ENCODE data around the gene PNMT.

The PNMT gene

GRCh38 chr17:39641097-39641496, 27.2 kb upstream of the PNMT start:
- H3K4me1 ChIP-seq (ENCODE audit: insufficient read depth, insufficient read length): peaks cover 38% of the 10 kb centered on the region
- H3K27me3 ChIP-seq (ENCODE audit: insufficient read depth, insufficient read length): peaks cover 4% of the 10 kb centered on the region
- TF ChIP-seq ZNF274 (IDR thresholded peaks at IDR 0.05; ENCODE audit: low read depth, low read length): no peak
- TF ChIP-seq SUZ12 (IDR thresholded peaks at IDR 0.05; ENCODE audit: extremely low read depth, insufficient read depth, insufficient read length): no peak
- TF ChIP-seq YY1 (IDR thresholded peaks at IDR 0.05; ENCODE audit: insufficient read depth, insufficient read length): no peak
- no peak for DNase-seq (ENCODE audit: low read depth, low spot score)
- H3K9me3 ChIP-seq (ENCODE audit: insufficient read depth, low read length): no peaks in the 10 kb centered on the region
- H3K4me3 ChIP-seq (ENCODE audit: insufficient read length, low read depth): no peak overlapping the region
- H3K36me3 ChIP-seq (ENCODE audit: insufficient read depth, insufficient read length, low read length): no peaks in the 10 kb centered on the region
- H3K9ac ChIP-seq (ENCODE audit: insufficient read length, low read depth): peak overlapping the region; percentile 54

- H3K27me3 ChIP-seq (ENCODE audit: insufficient read depth, insufficient read length): peaks cover 4% of the 10 kb centered on the region
- H3K9ac ChIP-seq (ENCODE audit: insufficient read length, low read depth): no peak overlapping the region
- no peaks in the 10 kb centered on the region for H3K36me3 ChIP-seq (ENCODE audit: insufficient read depth, insufficient read length, low read length)
- peaks cover 31% of the 10 kb centered on the region for H3K4me1 ChIP-seq (ENCODE audit: insufficient read depth, insufficient read length)
- TF ChIP-seq ZNF274 (IDR thresholded peaks at IDR 0.05; ENCODE audit: low read depth, low read length) (no peak), SUZ12 (IDR thresholded peaks at IDR 0.05; ENCODE audit: extremely low read depth, insufficient read depth, insufficient read length) (no peak), YY1 (IDR thresholded peaks at IDR 0.05; ENCODE audit: insufficient read depth, insufficient read length) (no peak)
- no peaks in the 10 kb centered on the region for H3K9me3 ChIP-seq (ENCODE audit: insufficient read depth, low read length)
- DNase-seq (ENCODE audit: low read depth, low spot score): no peak
- H3K4me3 ChIP-seq (ENCODE audit: insufficient read length, low read depth): no peak overlapping the region
Measured at GRCh38 chr17:39641883-39642282, 26.4 kb upstream of the PNMT start.

DNA sequence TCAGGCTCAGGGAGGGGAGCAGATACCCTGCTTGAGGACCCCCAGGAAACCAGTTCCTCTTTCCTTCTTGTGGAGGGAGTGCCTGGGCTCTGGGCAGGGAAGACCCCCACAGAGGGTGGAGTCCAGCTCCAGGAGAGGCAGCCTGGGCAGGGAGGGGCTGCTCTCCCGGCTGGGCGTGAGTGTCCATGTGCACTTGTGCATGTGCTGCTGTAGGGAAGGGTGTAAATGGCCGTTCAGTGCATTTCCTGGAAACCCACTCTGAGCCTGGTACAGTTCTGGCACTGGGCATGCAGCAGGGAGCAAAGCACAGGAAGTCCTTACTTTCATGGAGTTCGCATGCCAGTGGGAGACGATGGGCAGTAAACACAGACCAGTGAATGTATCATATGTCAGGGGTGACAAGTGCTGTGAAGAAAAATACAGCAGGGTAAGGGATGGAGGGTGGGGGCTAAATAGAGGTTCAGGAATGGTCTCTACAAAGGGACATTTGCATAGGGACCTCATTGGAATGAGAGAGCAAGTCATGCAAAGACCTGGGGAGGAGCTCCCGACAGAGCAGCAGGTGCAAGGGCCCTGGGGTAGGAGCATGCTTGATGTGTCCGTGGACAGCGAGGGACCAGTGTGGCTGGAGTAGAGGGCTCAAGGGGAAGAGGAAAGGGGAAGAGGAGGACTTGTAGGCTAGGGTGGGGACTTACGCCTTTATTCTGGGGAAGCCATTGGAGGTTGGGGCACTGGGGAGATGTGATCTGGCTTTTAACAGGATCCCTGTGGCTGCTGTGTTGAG, 25.8 kb upstream of the PNMT start:
- Histone ChIP-seq H3K4me1 (ENCODE audit: insufficient read depth, insufficient read length) (peaks cover 35% of the 10 kb centered on the region), H3K36me3 (ENCODE audit: insufficient read depth, insufficient read length, low read length) (no peaks in the 10 kb centered on the region), H3K9ac (ENCODE audit: insufficient read length, low read depth) (no peak overlapping the region), H3K27me3 (ENCODE audit: insufficient read depth, insufficient read length) (peaks cover 4% of the 10 kb centered on the region), H3K4me3 (ENCODE audit: insufficient read length, low read depth) (no peak overlapping the region), H3K9me3 (ENCODE audit: insufficient read depth, low read length) (no peaks in the 10 kb centered on the region)
- TF ChIP-seq SUZ12 (IDR thresholded peaks at IDR 0.05; ENCODE audit: extremely low read depth, insufficient read depth, insufficient read length) (no peak), YY1 (IDR thresholded peaks at IDR 0.05; ENCODE audit: insufficient read depth, insufficient read length) (no peak), ZNF274 (IDR thresholded peaks at IDR 0.05; ENCODE audit: low read depth, low read length) (no peak)
- no peak for DNase-seq (ENCODE audit: low read depth, low spot score)

- H3K4me3 ChIP-seq (ENCODE audit: insufficient read length, low read depth): no peak overlapping the region
- TF ChIP-seq ZNF274 (IDR thresholded peaks at IDR 0.05; ENCODE audit: low read depth, low read length): no peak
- no peak for TF ChIP-seq SUZ12 (IDR thresholded peaks at IDR 0.05; ENCODE audit: extremely low read depth, insufficient read depth, insufficient read length)
- TF ChIP-seq YY1 (IDR thresholded peaks at IDR 0.05; ENCODE audit: insufficient read depth, insufficient read length): no peak
- H3K9ac ChIP-seq (ENCODE audit: insufficient read length, low read depth): no peak overlapping the region
- no peak for DNase-seq (ENCODE audit: low read depth, low spot score)
- no peaks in the 10 kb centered on the region for H3K36me3 ChIP-seq (ENCODE audit: insufficient read depth, insufficient read length, low read length)
- H3K9me3 ChIP-seq (ENCODE audit: insufficient read depth, low read length): no peaks in the 10 kb centered on the region
- peaks cover 35% of the 10 kb centered on the region for H3K4me1 ChIP-seq (ENCODE audit: insufficient read depth, insufficient read length)
- H3K27me3 ChIP-seq (ENCODE audit: insufficient read depth, insufficient read length): peaks cover under 1% of the 10 kb centered on the region
Measured at GRCh38 chr17:39643271-39643670, 25.0 kb upstream of the PNMT start.

DNA sequence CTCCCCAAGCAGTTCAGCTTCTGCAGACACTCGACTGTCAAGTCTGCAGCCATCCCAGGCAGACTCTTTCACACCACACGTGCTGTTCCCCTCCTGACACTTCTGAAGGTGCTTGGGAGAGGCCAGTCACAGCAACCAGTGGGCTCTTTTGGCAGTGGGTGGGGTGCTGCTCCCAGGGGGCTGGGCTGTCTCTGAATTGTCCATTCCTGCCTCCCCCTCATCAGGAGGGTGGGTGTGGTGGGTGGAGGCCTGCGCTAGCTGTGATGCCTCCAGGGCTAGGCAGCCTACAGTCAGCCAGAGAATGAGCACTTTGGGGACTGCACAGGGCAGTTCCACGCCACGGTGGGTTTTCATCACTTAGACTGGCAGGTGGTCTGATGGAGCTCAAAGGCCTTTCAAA, 21.0 kb upstream of the PNMT start:
- DNase-seq (ENCODE audit: low read depth, low spot score): no peak
- no peak overlapping the region for H3K9ac ChIP-seq (ENCODE audit: insufficient read length, low read depth)
- TF ChIP-seq SUZ12 (IDR thresholded peaks at IDR 0.05; ENCODE audit: extremely low read depth, insufficient read depth, insufficient read length) (no peak), YY1 (IDR thresholded peaks at IDR 0.05; ENCODE audit: insufficient read depth, insufficient read length) (no peak), ZNF274 (IDR thresholded peaks at IDR 0.05; ENCODE audit: low read depth, low read length) (no peak)

GRCh38 chr17:39648616-39649366, 19.5 kb upstream of the PNMT start:
- DNase-seq (ENCODE audit: low read depth, low spot score): no peak
- Histone ChIP-seq H3K9me3 (ENCODE audit: insufficient read depth, low read length) (no peaks in the 10 kb centered on the region), H3K4me1 (ENCODE audit: insufficient read depth, insufficient read length) (peaks cover 31% of the 10 kb centered on the region), H3K27me3 (ENCODE audit: insufficient read depth, insufficient read length) (no peaks in the 10 kb centered on the region), H3K36me3 (ENCODE audit: insufficient read depth, insufficient read length, low read length) (peaks cover 4% of the 10 kb centered on the region), H3K9ac (ENCODE audit: insufficient read length, low read depth) (no peak overlapping the region), H3K4me3 (ENCODE audit: insufficient read length, low read depth) (no peak overlapping the region)
- TF ChIP-seq YY1 (IDR thresholded peaks at IDR 0.05; ENCODE audit: insufficient read depth, insufficient read length): no peak
- TF ChIP-seq SUZ12 (IDR thresholded peaks at IDR 0.05; ENCODE audit: extremely low read depth, insufficient read depth, insufficient read length): no peak
- no peak for TF ChIP-seq ZNF274 (IDR thresholded peaks at IDR 0.05; ENCODE audit: low read depth, low read length)

More for the DNA sequence above, 21.0 kb upstream of the PNMT start:
- H3K4me3 ChIP-seq (ENCODE audit: insufficient read length, low read depth): no peak overlapping the region
- no peaks in the 10 kb centered on the region for H3K9me3 ChIP-seq (ENCODE audit: insufficient read depth, low read length)
- peaks cover 26% of the 10 kb centered on the region for H3K4me1 ChIP-seq (ENCODE audit: insufficient read depth, insufficient read length)
- peaks cover 4% of the 10 kb centered on the region for H3K36me3 ChIP-seq (ENCODE audit: insufficient read depth, insufficient read length, low read length)
- no peaks in the 10 kb centered on the region for H3K27me3 ChIP-seq (ENCODE audit: insufficient read depth, insufficient read length)

GRCh38 chr17:39650121-39650579, 18.1 kb upstream of the PNMT start:
- H3K4me3 ChIP-seq (ENCODE audit: insufficient read length, low read depth): no peak overlapping the region
- no peak for DNase-seq (ENCODE audit: low read depth, low spot score)
- no peaks in the 10 kb centered on the region for H3K27me3 ChIP-seq (ENCODE audit: insufficient read depth, insufficient read length)
- peaks cover 23% of the 10 kb centered on the region for H3K4me1 ChIP-seq (ENCODE audit: insufficient read depth, insufficient read length)
- TF ChIP-seq ZNF274 (IDR thresholded peaks at IDR 0.05; ENCODE audit: low read depth, low read length) (no peak), SUZ12 (IDR thresholded peaks at IDR 0.05; ENCODE audit: extremely low read depth, insufficient read depth, insufficient read length) (no peak), YY1 (IDR thresholded peaks at IDR 0.05; ENCODE audit: insufficient read depth, insufficient read length) (no peak)
- peaks cover 9% of the 10 kb centered on the region for H3K36me3 ChIP-seq (ENCODE audit: insufficient read depth, insufficient read length, low read length)
- H3K9ac ChIP-seq (ENCODE audit: insufficient read length, low read depth): no peak overlapping the region
- no peaks in the 10 kb centered on the region for H3K9me3 ChIP-seq (ENCODE audit: insufficient read depth, low read length)

Data from NT2/D1 (cell line).